AG04449 (cell line): ENCODE measurements around the gene MYRIP.

ENCODE experiments used
- CTCF ChIA-PET: fragments of 350-600 bp; formaldehyde crosslinking; extraction: SDS; loops from one replicate; lab custom pipeline; 2021; ENCODE audit warnings: antibody characterized with exemption; lab: Yijun Ruan, JAX
- POLR2A ChIA-PET: fragments of 400-600, 350-600 bp; formaldehyde crosslinking; extraction: SDS; loops from one replicate; lab custom pipeline; 2020; ENCODE audit warnings: antibody characterized with exemption, inconsistent platforms; lab: Yijun Ruan, JAX
- DNase-seq: peaks from one replicate; pipeline ENCODE4 v3.0.0-alpha.2; 2010; ENCODE audit warnings: low read depth, low spot score
- H3K4me3 ChIP-seq: 2 replicates; pipeline ENCODE4 v1.5.1; 2011; ENCODE audit warnings: low read depth, mild to moderate bottlenecking, control low read depth, low read length
- CTCF ChIP-seq: IDR thresholded peaks from one replicate; pipeline ENCODE4 v1.5.1; 2011; ENCODE audit warnings: mild to moderate bottlenecking, moderate library complexity, low read length, control low read depth, inconsistent platforms; ENCODE audit not compliant: insufficient read depth; ENCODE audit errors: missing control alignments

Gene MYRIP

GRCh38 chr3:40143283-40144090, 334.1 kb downstream of the MYRIP start:
- no peak overlapping the region for H3K4me3 ChIP-seq
- ChIA-PET CTCF (interaction anchor here (1.3 kb wide), 1 partner anchor 474 kb away, joined by 3 read pairs; no protein-coding TSS in a partner anchor), POLR2A (no interaction called here)
- DNase-seq, result peak; percentile 38
- TF ChIP-seq CTCF, result no peak

GRCh38 chr3:40148827-40149226, 339.4 kb downstream of the MYRIP start:
- ChIA-PET CTCF (no interaction called here), POLR2A (no interaction called here)

GRCh38 chr3:40152482-40153133, 343.2 kb downstream of the MYRIP start:
- ChIA-PET CTCF (interaction anchor here (0.9 kb wide), 1 partner anchor 36 kb away, joined by 3 read pairs; no protein-coding TSS in a partner anchor), POLR2A (no interaction called here)
- DNase-seq, result no peak
- no peak for TF ChIP-seq CTCF
- no peak overlapping the region for H3K4me3 ChIP-seq

More at GRCh38 chr3:40148827-40149226, 339.4 kb downstream of the MYRIP start:
- H3K4me3 ChIP-seq, result no peak overlapping the region
- DNase-seq, result no peak
- TF ChIP-seq CTCF, result no peak

GRCh38 chr3:40160933-40161332, 351.5 kb downstream of the MYRIP start:
- H3K4me3 ChIP-seq, result no peak overlapping the region
- POLR2A ChIA-PET, result no interaction called here
- CTCF ChIA-PET, result interaction anchor here (0.7 kb wide), 1 partner anchor 18 kb away, joined by 3 read pairs; no protein-coding TSS in a partner anchor
- no peak for TF ChIP-seq CTCF
- no peak for DNase-seq

GRCh38 chr3:40162616-40163015, 353.2 kb downstream of the MYRIP start:
- H3K4me3 ChIP-seq, result no peak overlapping the region
- ChIA-PET CTCF (no interaction called here), POLR2A (no interaction called here)
- no peak for TF ChIP-seq CTCF
- DNase-seq, result no peak

GRCh38 chr3:40166997-40167396, 357.6 kb downstream of the MYRIP start:
- no peak for TF ChIP-seq CTCF
- H3K4me3 ChIP-seq, result no peak overlapping the region
- POLR2A ChIA-PET, result no interaction called here
- CTCF ChIA-PET, result interaction anchor here (1.3 to 1.8 kb wide), 3 partner anchors 12 to 624 kb away, joined by 3 read pairs; no protein-coding TSS in a partner anchor
- DNase-seq, result no peak
